Stimulated activated CD4-positive, alpha-beta T cell treated with anti-CD3 and anti-CD28 coated beads, Interleukin-4, amount 100 ng/mL, for 24 hours (primary cell): ENCODE data around the gene FTCD.
"Not testable (repeated sequence)": the region's sequence is repeated elsewhere in the genome, so short reads cannot be mapped to it uniquely, and the experiment has no call there.

Experiments used
- DNase-seq: peaks from one replicate; pipeline ENCODE4 v3.0.0-alpha.2; 2020

FTCD gene

GRCh38 chr21:46155514-46156377 is at the start of gene FTCD:
TSS of gene FTCD (minus strand) at chr21:46155579. CDS start at chr21:46155523, 56 bp downstream.
- no peak for DNase-seq

- no peak for DNase-seq
These were observed 49.8 kb upstream of the FTCD start for GRCh38 chr21:46205166-46205565.

- no peak for DNase-seq
These were observed 47.8 kb upstream of the FTCD start for GRCh38 chr21:46203203-46203600.

GRCh38 chr21:46202592-46203202 is 47.3 kb upstream of the FTCD start:
- no peak for DNase-seq

GRCh38 chr21:46200877-46201803 is 45.8 kb upstream of the FTCD start:
- DNase-seq, result not testable (repeated sequence)

- DNase-seq, result no peak
These were observed 44.3 kb upstream of the FTCD start for GRCh38 chr21:46199436-46200373.

GRCh38 chr21:46196733-46197132 is 41.4 kb upstream of the FTCD start:
- DNase-seq, result no peak

GRCh38 chr21:46195595-46196195 is 40.3 kb upstream of the FTCD start:
- DNase-seq, result no peak

GRCh38 chr21:46194374-46195334 is 39.3 kb upstream of the FTCD start:
- DNase-seq, result no peak

GRCh38 chr21:46193829-46194373 is 38.5 kb upstream of the FTCD start:
- DNase-seq, result no peak

GRCh38 chr21:46191686-46192575 is 36.6 kb upstream of the FTCD start:
- no peak for DNase-seq

- DNase-seq, result no peak
These were observed 35.9 kb upstream of the FTCD start for GRCh38 chr21:46191257-46191685.

GRCh38 chr21:46190491-46191131 is 35.2 kb upstream of the FTCD start:
- DNase-seq, result no peak

- DNase-seq, result no peak
These were observed 34.6 kb upstream of the FTCD start for GRCh38 chr21:46189959-46190490.

GRCh38 chr21:46189213-46189958 is 34.0 kb upstream of the FTCD start:
- no peak for DNase-seq

GRCh38 chr21:46188226-46189212 is 33.1 kb upstream of the FTCD start:
- DNase-seq, result no peak
